Kidney tubule cell (primary cell): ENCODE measurements around the gene ZNF407.

Experiments
- DNase-seq: peaks from one replicate; pipeline ENCODE4 v3.0.0-alpha.2; 2018; ENCODE audit warnings: low spot score

ZNF407 gene

GRCh38 chr18:75053028-75053629 lies 455.5 kb downstream of the ZNF407 start:
- DNase-seq = no peak

- DNase-seq = no peak
Measured at GRCh38 chr18:75054046-75054445, 456.4 kb downstream of the ZNF407 start.

- DNase-seq = no peak
Measured at GRCh38 chr18:75054611-75055010, 456.9 kb downstream of the ZNF407 start.

GRCh38 chr18:75057169-75057960 lies 459.7 kb downstream of the ZNF407 start:
- DNase-seq = no peak

DNA sequence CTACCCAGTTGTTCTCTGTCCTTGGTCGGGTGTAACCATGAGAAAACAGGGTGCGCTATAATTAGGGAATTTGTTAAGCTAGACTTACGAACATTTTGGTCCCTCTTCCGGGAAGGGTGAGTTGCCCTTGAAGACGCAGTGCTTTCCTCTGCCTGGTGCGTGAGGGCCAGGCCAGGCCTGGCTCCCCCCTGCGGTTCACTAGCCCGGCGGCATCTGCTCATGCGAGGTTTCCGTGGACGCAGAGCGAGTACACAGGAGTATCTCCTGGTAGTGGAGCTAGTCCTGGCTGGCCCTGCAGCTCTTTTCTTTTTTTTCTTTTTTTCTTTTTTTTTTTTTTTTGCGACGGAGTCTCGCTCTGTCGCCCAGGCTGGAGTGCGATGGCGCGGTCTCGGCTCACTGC lies 462.5 kb downstream of the ZNF407 start:
- DNase-seq = no peak

DNA sequence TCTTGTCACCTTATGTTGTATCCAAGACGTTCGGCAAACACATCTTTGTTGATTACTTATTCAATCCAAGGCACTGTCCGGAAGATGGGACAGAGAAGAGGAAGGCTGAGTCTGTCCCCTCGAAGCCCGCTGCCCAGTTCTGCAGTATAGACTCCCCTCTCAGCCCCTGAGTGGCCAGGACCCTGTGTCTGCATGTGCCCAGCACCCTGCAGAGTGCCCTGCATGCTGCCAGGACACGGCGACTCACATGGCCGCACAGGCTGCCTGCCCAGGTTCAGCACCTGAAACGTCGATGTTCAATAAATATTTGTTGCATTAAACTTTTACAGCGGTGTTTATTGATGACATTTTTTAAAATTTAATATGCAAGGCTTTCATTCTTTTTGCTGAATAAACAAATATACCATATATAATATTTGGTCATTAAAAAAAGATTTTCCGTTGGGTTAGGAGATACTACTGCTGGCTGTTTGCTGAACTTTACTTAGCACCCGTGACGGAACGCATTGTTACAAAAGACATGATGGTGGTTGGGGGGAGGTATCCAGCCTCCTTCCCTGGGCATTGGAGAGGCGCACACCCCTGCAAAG lies 464.7 kb downstream of the ZNF407 start:
- no peak for DNase-seq

GRCh38 chr18:75063196-75063595 lies 465.5 kb downstream of the ZNF407 start:
- no peak for DNase-seq

- no peak for DNase-seq
Measured at GRCh38 chr18:75063615-75064512, 466.2 kb downstream of the ZNF407 start.

GRCh38 chr18:75064513-75064905 lies 466.8 kb downstream of the ZNF407 start:
- DNase-seq = no peak

DNA sequence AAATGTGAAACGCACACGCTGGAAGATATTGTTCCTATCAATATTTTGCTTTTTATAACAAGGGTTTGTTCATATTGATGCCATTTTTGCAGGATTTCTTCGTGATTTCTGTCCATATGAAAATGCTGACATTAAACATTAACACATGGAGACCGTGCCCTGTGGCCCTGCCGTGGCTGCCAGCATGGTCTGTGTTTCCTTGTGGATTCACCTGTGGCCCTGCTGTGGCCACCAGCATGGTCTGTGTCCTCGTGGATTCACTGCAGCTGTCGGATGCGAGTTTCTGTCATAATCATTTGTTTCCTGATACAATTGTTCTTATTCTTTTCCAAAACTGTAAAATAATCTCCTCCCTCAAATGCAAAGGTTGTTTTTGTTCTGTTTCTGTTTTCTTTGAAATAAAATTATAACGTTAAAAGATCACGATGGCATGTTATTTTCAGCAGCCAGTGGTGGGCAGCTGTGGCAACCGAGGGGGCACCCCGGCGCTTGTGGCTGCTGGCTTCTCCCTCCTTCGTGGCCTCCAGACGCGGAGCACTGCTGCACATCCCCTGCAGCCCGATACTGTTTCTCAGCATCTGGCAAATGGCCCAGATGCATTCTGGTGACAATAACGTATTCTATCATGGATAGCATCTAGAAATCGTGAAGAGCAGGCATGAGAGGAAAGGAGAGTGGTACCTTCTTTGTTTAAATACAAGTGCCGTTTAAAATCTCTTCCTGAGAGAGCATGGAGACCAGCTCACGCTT lies 467.8 kb downstream of the ZNF407 start:
- DNase-seq = no peak

- DNase-seq = no peak
Measured at GRCh38 chr18:75066021-75066880, 468.6 kb downstream of the ZNF407 start.

- DNase-seq = no peak
Measured at GRCh38 chr18:75066936-75067335, 469.3 kb downstream of the ZNF407 start.

GRCh38 chr18:75067996-75068645 lies 470.5 kb downstream of the ZNF407 start:
- DNase-seq = no peak

DNA sequence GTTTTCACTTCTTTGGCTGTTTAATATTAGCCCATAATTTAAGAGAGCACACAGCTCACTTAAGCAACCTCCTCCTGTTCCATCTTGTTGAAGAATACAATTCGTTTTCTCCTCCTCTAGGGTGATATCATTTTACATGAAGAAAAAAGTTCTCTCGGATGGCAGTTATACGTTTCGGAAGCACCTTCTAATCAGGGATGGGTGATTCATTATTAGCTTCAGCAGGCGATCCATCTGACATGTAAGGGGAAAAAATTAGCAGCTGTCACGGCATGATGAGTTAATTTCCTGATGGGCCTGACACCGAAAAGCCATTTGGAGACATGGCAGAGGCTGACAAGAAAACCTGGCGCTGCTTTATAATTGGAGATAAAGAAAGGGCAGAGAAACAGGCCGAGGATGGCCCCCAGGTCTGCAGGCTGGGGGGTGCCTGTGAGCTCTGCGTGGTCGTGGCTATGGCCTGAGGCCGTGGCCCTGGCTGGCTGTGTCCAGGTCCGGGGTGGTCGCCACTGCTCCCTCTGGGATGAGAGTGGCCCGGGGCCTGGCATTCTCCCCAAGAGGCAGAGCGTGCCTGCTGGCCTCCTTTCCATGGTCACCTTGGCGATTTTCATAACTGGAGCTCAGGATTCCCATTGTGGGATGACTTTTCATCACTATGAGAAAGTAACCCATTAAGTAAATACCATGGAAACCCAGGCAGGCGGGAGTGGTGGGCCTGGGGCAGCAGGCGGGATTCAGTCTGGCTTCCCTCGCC lies 471.2 kb downstream of the ZNF407 start:
- DNase-seq = no peak

DNA sequence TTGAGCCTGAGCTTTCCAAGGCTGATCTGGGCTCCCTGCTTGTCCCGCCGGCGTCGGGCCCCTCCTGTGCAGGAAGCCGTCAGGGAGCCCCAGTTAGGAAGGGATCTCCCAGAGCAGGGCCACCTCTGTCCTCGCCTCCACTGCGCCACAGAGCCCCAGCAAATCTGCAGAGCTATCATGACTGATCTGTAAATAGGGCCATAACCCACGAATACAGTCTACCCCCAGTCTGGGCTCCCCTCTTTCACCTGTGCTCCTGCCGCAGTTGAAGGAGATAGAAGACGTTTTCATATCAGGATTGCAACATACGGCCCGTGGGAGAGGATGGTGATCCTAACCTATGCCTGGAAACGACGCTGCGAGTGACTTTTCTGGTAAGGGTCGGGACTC lies 472.6 kb downstream of the ZNF407 start:
- no peak for DNase-seq

- DNase-seq = peak; percentile 99
Measured at GRCh38 chr18:75070625-75071483, 473.2 kb downstream of the ZNF407 start.

DNA sequence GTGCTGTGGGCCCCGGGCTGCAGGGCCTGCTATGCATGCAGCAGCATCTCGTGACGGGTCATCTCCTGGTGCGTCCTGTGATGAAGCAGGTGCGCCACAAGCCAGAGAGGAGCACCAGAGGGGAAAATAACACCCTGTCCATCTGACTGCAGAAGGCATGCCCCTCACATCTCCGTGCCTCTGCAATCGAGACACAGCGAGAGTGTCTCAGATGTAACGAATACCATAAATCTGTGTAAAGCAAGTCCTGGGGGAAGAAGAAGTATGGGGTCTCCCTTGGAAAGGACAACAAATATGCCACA lies 473.8 kb downstream of the ZNF407 start:
- no peak for DNase-seq

GRCh38 chr18:75071866-75072671 lies 474.4 kb downstream of the ZNF407 start:
- DNase-seq = no peak
